ENCODE results near the gene ABCC6. TPM values are rescaled to one million over a fixed set of nuclear protein-coding genes. Genes with fewer than 3 reads are reported as not detected.
"Not testable (repeated sequence)": the region's sequence is repeated elsewhere in the genome, so short reads cannot be mapped to it uniquely, and the experiment has no call there.

ABCC6 gene
- total and polyA plus RNA-seq, 2 donors (not counting 1 experiment from before 2014, with no cell fraction given) = 0.27 TPM; not detected in 1

DNA sequence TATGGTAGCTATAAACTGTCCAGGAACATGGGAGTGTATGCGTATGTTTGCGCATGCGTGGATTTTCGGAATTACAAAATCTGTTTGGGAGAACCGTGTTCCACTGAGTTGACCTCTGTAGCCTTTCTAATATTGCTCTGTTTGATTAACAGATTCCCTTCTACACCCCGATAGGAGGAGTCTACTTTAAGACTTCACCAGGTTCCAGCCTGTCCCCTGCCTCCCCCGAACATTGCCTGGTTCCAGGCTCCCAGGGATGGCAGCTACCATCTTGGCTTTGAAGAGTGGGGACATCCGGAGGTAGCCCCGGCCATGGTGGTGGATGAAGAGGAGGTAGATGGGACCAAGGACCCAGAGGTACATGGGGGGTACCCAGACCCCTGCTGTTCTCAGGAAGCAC, 1.9 kb downstream of the ABCC6 start:
- H3K27me3 Mint-ChIP-seq; H3K9ac ChIP-seq (ENCODE audit: low read length); intact Hi-C loops (cut with micrococcal nuclease); H2AFZ ChIP-seq (ENCODE audit: insufficient read depth, low read depth, low read length, poor library complexity, severe bottlenecking); H3K36me3 ChIP-seq (replicated peaks in 1 of 2; ENCODE audit: control extremely low read depth in 1 of 2, control insufficient read depth in 1 of 2, extremely low read depth in 1 of 2, insufficient read depth in 2 of 2, low read length in 1 of 2); H3K4me1 ChIP-seq (ENCODE audit: control insufficient read depth in 2 of 2, insufficient read depth in 2 of 2, low read length in 2 of 2); POLR2A ChIA-PET; H3K4me3 Mint-ChIP-seq; ATAC-seq (ENCODE audit: low read depth); H3K9me3 Mint-ChIP-seq (ENCODE audit: insufficient read depth); H3K27ac ChIP-seq (ENCODE audit: low read length in 2 of 2); H3K4me2 ChIP-seq (replicated peaks; ENCODE audit: low read depth, low read length, poor library complexity, severe bottlenecking); H3K4me1 Mint-ChIP-seq; H3K79me2 ChIP-seq (ENCODE audit: control insufficient read depth, insufficient read depth, low read length); H4K20me1 ChIP-seq (ENCODE audit: control insufficient read depth, insufficient read depth, low read length, poor library complexity, severe bottlenecking); H3K4me3 ChIP-seq (ENCODE audit: control extremely low read depth in 1 of 5, extremely low read depth in 1 of 5, insufficient read depth in 1 of 5, low read depth in 2 of 5, low read length in 4 of 5); H3K27me3 ChIP-seq (replicated peaks in 1 of 4; ENCODE audit: control extremely low read depth in 1 of 4, control insufficient read depth in 3 of 4, insufficient read depth in 4 of 4, low read length in 3 of 4); CTCF ChIA-PET; H3K27ac Mint-ChIP-seq; H3K9me3 ChIP-seq (ENCODE audit: control extremely low read depth in 1 of 3, control insufficient read depth in 2 of 3, insufficient read depth in 1 of 3, low read length in 2 of 3); DNase-seq: not testable (repeated sequence)
- no CpG with 5 or more reads among the region's 9 CpGs for WGBS (ENCODE audit: insufficient coverage)

DNA sequence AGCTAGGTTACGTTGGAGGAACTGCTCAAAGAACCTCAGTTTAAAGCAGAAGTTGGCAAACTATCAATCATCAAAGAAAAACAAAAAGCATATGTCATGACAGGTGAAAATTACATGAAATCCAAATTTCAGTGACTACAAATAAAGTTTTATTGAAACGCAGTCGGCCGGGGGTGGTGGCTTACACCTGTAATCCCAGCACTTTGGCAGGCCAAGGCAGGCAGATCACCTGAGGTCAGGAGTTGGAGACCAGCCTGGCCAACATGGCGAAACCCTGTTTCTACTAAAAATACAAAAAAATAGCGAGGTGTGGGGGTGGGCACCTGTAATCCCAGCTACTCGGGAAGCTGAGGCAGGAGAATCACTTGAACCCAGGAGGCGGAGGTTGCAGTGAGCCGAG, 2.8 kb downstream of the ABCC6 start:
- H3K36me3 ChIP-seq (replicated peaks in 1 of 2; ENCODE audit: control extremely low read depth in 1 of 2, control insufficient read depth in 1 of 2, extremely low read depth in 1 of 2, insufficient read depth in 2 of 2, low read length in 1 of 2); H3K79me2 ChIP-seq (ENCODE audit: control insufficient read depth, insufficient read depth, low read length); H3K27me3 Mint-ChIP-seq; H3K9ac ChIP-seq (ENCODE audit: low read length); H3K27ac Mint-ChIP-seq; H3K4me2 ChIP-seq (replicated peaks; ENCODE audit: low read depth, low read length, poor library complexity, severe bottlenecking); ATAC-seq (ENCODE audit: low read depth); H2AFZ ChIP-seq (ENCODE audit: insufficient read depth, low read depth, low read length, poor library complexity, severe bottlenecking); H3K4me3 ChIP-seq (ENCODE audit: control extremely low read depth in 1 of 5, extremely low read depth in 1 of 5, insufficient read depth in 1 of 5, low read depth in 2 of 5, low read length in 4 of 5); POLR2A ChIA-PET; intact Hi-C loops (cut with micrococcal nuclease); H3K27ac ChIP-seq (ENCODE audit: low read length in 2 of 2); H4K20me1 ChIP-seq (ENCODE audit: control insufficient read depth, insufficient read depth, low read length, poor library complexity, severe bottlenecking); H3K9me3 Mint-ChIP-seq (ENCODE audit: insufficient read depth); H3K4me3 Mint-ChIP-seq; H3K9me3 ChIP-seq (ENCODE audit: control extremely low read depth in 1 of 3, control insufficient read depth in 2 of 3, insufficient read depth in 1 of 3, low read length in 2 of 3); CTCF ChIA-PET; H3K27me3 ChIP-seq (replicated peaks in 1 of 4; ENCODE audit: control extremely low read depth in 1 of 4, control insufficient read depth in 3 of 4, insufficient read depth in 4 of 4, low read length in 3 of 4); H3K4me1 ChIP-seq (ENCODE audit: control insufficient read depth in 2 of 2, insufficient read depth in 2 of 2, low read length in 2 of 2); H3K4me1 Mint-ChIP-seq; DNase-seq: not testable (repeated sequence)
- no CpG with 5 or more reads among the region's 9 CpGs for WGBS (ENCODE audit: insufficient coverage)

DNA sequence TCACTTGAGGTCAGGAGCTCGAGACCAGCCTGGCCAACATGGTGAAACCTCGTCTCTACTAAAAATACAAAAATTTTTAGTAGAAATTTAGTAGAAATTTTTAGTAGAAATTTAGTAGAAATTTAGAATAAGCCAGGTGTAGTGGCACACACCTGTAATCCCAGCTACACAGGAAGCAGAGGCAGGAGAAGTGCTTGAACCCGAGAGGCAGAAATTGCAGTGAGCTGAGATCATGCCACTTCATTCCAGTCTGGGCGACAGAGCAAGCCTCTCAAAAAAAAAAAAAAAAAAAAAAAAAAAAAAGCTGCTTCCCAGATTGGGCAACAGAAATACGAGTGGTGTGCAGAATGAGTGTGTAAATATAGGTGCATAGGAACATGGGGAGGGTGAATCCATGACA, 4.5 kb downstream of the ABCC6 start:
- H3K79me2 ChIP-seq (ENCODE audit: control insufficient read depth, insufficient read depth, low read length); H3K27me3 ChIP-seq (replicated peaks in 1 of 4; ENCODE audit: control extremely low read depth in 1 of 4, control insufficient read depth in 3 of 4, insufficient read depth in 4 of 4, low read length in 3 of 4); H3K4me3 Mint-ChIP-seq; H4K20me1 ChIP-seq (ENCODE audit: control insufficient read depth, insufficient read depth, low read length, poor library complexity, severe bottlenecking); H3K4me1 ChIP-seq (ENCODE audit: control insufficient read depth in 2 of 2, insufficient read depth in 2 of 2, low read length in 2 of 2); H3K9ac ChIP-seq (ENCODE audit: low read length); DNase-seq; H3K27me3 Mint-ChIP-seq; H3K4me1 Mint-ChIP-seq; H3K27ac ChIP-seq (ENCODE audit: low read length in 2 of 2); H3K4me3 ChIP-seq (ENCODE audit: control extremely low read depth in 1 of 5, extremely low read depth in 1 of 5, insufficient read depth in 1 of 5, low read depth in 2 of 5, low read length in 4 of 5); H3K9me3 Mint-ChIP-seq (ENCODE audit: insufficient read depth); CTCF ChIA-PET; intact Hi-C loops (cut with micrococcal nuclease); POLR2A ChIA-PET; H3K4me2 ChIP-seq (replicated peaks; ENCODE audit: low read depth, low read length, poor library complexity, severe bottlenecking); H2AFZ ChIP-seq (ENCODE audit: insufficient read depth, low read depth, low read length, poor library complexity, severe bottlenecking); ATAC-seq (ENCODE audit: low read depth); H3K27ac Mint-ChIP-seq; H3K36me3 ChIP-seq (replicated peaks in 1 of 2; ENCODE audit: control extremely low read depth in 1 of 2, control insufficient read depth in 1 of 2, extremely low read depth in 1 of 2, insufficient read depth in 2 of 2, low read length in 1 of 2); H3K9me3 ChIP-seq (ENCODE audit: control extremely low read depth in 1 of 3, control insufficient read depth in 2 of 3, insufficient read depth in 1 of 3, low read length in 2 of 3): not testable (repeated sequence)
- WGBS (ENCODE audit: insufficient coverage) = no CpG with 5 or more reads among the region's 5 CpGs

DNA sequence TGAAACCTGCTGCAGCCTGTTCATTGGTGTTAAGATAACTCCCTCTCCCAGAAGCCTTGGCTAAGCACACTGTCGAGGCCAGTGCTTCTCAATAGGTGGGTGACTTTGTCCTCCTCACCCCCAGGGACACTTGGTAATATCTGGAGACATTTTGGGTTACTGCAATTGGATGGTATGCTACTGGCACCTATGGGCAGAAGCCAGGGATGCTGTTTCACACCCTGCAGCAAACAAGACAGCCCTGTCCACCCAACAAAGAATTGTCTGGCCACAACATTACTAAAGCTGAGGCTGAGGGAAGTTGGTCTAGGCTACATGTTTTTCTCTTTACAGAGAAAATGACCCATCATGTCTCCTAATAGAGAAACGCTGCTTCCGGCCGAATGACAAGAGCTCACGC, 4.9 kb downstream of the ABCC6 start:
- H3K27me3 Mint-ChIP-seq; intact Hi-C loops (cut with micrococcal nuclease); H3K9me3 Mint-ChIP-seq (ENCODE audit: insufficient read depth); H3K4me2 ChIP-seq (replicated peaks; ENCODE audit: low read depth, low read length, poor library complexity, severe bottlenecking); H3K4me1 ChIP-seq (ENCODE audit: control insufficient read depth in 2 of 2, insufficient read depth in 2 of 2, low read length in 2 of 2); H3K27ac Mint-ChIP-seq; H3K9ac ChIP-seq (ENCODE audit: low read length); H3K4me3 Mint-ChIP-seq; CTCF ChIA-PET; H3K27me3 ChIP-seq (replicated peaks in 1 of 4; ENCODE audit: control extremely low read depth in 1 of 4, control insufficient read depth in 3 of 4, insufficient read depth in 4 of 4, low read length in 3 of 4); H3K4me3 ChIP-seq (ENCODE audit: control extremely low read depth in 1 of 5, extremely low read depth in 1 of 5, insufficient read depth in 1 of 5, low read depth in 2 of 5, low read length in 4 of 5); H3K9me3 ChIP-seq (ENCODE audit: control extremely low read depth in 1 of 3, control insufficient read depth in 2 of 3, insufficient read depth in 1 of 3, low read length in 2 of 3); POLR2A ChIA-PET; DNase-seq; H3K27ac ChIP-seq (ENCODE audit: low read length in 2 of 2); ATAC-seq (ENCODE audit: low read depth); H3K36me3 ChIP-seq (replicated peaks in 1 of 2; ENCODE audit: control extremely low read depth in 1 of 2, control insufficient read depth in 1 of 2, extremely low read depth in 1 of 2, insufficient read depth in 2 of 2, low read length in 1 of 2); H3K4me1 Mint-ChIP-seq; H3K79me2 ChIP-seq (ENCODE audit: control insufficient read depth, insufficient read depth, low read length); H4K20me1 ChIP-seq (ENCODE audit: control insufficient read depth, insufficient read depth, low read length, poor library complexity, severe bottlenecking); H2AFZ ChIP-seq (ENCODE audit: insufficient read depth, low read depth, low read length, poor library complexity, severe bottlenecking): not testable (repeated sequence)
- WGBS (ENCODE audit: insufficient coverage) = no CpG with 5 or more reads among the region's 5 CpGs
